NCI-H2227 treated with DMSO at 0.1 percent for 48 hours (cell line): ENCODE measurements around the gene MYO18B.
"Not testable (repeated sequence)": the region's sequence is repeated elsewhere in the genome, so short reads cannot be mapped to it uniquely, and the experiment has no call there.

Source experiments
- DNase-seq: peaks from one replicate; lab custom pipeline; 2025; lab: John Stamatoyannopoulos, UW

Gene MYO18B

GRCh38 chr22:25942115-25942855 is 200.3 kb downstream of the MYO18B start:
- no peak for DNase-seq

DNA sequence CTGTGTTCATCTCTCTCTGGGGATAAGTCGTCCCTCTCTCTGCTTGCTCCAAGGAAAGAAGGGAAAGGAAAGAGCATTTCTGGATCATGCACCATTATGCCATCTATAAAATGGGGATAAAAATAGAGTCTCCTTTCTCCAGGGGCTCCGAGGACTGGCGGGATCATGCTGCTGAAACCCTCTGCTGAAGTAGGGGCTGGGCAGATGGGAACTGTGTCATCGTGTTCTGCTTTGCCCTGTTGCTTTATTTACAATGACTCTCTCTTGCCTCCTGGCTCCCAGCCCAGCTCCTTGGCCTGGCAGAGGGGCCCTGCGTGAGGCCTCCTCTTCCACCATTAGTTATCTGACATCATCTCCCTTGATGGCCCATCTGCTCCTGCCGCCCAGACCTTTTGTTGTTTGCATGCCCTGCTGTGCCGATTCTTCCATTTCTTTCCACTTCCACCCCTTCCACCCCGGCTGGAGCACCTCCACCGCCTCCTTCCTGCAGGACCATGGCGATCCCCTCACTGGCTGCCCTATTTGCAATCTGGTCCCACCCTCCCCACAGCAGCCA is 200.9 kb downstream of the MYO18B start:
- DNase-seq = peak; percentile 75

GRCh38 chr22:25950111-25950510 is 208.1 kb downstream of the MYO18B start:
- DNase-seq = no peak

- DNase-seq = no peak
Measured at GRCh38 chr22:25953276-25953675, 211.3 kb downstream of the MYO18B start.

DNA sequence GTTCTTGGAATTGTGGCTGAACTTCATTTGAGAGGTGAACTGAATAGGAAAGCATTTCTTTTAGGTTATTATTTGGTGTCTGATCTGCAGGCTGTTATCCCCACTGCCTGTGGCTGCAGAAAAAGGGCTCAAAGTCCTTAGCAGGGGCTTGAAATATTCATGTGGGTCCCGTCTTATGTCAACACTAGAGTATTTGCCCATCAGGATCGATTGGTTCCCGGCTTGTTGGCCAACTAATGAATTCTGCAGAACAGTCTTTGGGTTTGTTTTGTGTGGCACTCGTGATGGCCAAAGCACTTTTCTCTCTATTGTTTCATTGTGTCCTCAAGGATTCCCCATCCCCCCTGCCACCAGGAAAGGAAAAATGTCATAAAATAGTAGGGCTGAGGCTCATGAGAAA is 211.9 kb downstream of the MYO18B start:
- no peak for DNase-seq

GRCh38 chr22:25955323-25955722 is 213.3 kb downstream of the MYO18B start:
- DNase-seq = no peak

- DNase-seq = no peak
Measured at GRCh38 chr22:25956801-25957200, 214.8 kb downstream of the MYO18B start.

DNA sequence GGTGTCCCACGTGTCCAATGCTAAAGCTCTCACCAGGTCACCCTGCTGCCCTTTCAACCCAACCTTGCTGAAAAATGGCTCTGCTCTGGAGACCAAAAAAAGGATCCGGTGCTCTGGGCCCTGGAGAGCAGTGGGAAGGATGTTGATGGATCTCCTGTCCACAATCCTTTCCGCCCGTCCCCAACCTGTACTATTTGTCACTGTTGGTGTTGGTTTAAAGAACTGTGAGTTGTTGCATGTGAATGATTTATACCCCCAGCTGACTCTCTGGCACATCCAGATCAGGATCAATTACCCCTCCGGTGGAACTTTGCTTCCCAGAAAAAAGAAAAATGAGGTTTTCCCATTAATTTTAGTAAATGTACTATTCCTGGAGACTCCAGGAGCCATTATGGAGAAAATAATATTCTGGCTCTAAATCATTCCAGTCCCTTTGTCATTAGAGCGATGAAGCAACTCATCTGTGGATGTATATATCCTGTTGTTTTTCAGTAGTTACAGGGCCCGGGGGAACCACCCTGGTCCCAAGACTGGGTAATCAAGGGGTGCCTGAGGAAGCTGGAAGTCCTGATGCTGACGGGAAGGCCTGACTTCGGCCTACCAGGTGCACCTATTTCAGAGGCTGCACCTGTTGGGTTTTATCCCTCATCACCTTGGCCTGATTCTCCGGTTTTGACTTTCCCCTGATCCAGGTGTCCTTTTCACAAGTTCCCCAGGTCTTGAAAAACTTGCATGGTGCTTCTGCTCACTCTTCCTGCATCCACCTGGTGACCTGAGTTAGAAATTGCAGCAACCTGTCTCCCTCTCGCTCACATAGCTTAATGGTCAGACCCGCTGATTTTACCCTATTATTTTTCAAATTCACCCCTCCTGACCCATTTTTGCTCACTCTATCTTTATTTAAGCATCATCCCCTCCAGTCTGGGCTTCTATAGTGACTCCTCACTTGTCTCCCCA is 218.1 kb downstream of the MYO18B start:
- DNase-seq = no peak

DNA sequence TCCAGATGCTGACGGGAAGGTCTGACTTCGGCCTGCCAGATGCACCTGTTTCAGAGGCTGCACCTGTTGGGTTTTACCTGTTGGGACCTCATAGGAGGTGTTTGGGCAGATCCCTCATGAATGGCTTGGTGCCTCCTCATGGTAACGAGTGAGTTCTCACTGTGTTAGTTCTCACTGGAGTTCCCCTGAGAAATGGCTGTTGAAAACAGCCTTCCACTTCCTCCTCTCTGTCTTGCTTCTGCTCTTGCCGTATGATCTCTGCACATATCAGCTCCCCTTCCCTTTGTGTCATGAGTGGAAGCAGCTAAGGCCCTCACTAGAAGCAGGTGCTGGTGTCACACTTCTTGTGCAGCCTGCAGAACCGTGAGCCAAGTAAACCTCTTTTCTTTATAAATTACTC is 219.7 kb downstream of the MYO18B start:
- DNase-seq = no peak

- DNase-seq = no peak
Measured at GRCh38 chr22:25962711-25963110, 220.7 kb downstream of the MYO18B start.

DNA sequence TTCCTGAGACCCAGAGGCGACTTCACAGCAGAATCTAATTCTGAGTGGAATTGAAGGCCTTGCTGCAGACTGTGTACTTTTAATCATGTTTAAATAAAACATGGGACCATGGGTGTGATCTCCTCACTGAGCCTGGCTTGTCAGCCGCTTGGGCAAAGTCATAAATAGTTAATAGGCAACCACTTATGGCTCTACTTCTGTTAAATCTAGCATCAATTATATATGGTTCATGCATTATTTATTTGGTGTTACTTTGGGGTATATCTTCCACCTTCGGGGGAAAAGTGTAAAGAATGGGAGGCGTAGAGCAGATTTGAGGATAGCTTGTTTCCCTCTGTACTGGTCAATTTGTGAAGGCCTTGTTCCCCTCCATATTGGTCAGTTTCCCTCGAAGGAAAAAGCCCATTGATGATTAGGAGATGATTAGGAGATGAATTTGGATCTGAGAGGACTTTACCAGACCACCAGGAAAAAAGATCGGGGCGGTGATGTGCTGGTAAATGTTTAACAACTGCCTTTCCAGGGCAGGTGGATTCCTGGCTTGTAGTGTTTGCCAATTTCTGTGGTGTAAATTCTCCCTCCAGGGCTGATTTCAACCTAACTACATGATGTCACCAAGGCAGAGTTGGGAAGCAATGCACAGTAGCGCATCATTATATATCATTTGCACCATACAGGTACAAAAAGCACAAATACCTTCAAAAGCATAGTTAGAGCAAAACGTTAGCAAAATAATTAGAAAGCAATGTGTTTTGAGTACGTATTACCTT is 223.2 kb downstream of the MYO18B start:
- DNase-seq = no peak

DNA sequence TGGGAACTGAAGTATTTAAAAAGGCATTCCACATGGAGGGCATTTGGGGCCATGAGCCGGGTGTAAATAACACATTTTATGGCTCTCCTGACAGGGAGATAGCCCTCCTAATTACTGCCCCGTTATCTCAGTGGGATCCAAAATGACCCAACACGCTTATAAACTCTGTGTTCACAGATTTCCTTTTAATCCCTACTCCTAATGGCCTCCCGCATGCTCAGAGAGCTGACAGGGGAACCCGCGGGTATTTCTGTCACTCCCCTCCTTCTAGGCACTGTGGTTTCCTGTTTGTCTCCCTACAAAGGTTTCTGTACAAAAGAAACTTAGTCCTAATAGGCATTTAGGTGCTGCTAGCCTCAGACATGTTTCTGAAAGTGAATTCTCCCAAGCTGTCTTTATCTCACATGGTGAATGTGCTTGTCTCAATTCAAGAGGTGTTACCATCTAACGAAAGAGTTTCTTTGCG is 224.5 kb downstream of the MYO18B start:
- DNase-seq = peak; percentile 75

- DNase-seq = no peak
Measured at GRCh38 chr22:25969286-25969685, 227.3 kb downstream of the MYO18B start.

- no peak for DNase-seq
Measured at GRCh38 chr22:25969901-25970300, 227.9 kb downstream of the MYO18B start.

GRCh38 chr22:25970374-25970911 is 228.5 kb downstream of the MYO18B start:
- DNase-seq = peak; percentile 70

GRCh38 chr22:25970999-25971811 is 229.2 kb downstream of the MYO18B start:
- no peak for DNase-seq

DNA sequence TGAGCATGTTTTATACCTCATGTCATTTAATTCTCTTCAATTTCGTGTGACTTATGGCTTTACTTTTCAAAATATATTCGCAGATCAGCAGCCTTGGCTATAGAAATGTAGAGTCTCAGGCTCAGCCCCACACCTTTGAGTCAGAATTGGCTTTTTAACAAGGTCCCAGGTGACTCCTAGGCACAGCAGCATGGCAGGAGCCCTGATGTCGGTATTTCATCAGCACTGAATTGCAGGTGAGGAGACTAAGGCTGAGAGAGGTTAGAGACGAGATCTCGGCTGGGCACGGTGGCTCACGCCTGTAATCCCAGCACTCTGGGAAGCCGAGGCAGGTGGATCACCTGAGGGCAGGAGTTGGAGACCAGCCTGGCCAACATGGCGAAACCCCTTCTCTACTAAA is 230.4 kb downstream of the MYO18B start:
- DNase-seq = no peak

- DNase-seq = no peak
Measured at GRCh38 chr22:25976356-25976755, 234.4 kb downstream of the MYO18B start.

GRCh38 chr22:25979968-25980367 is 238.0 kb downstream of the MYO18B start:
- DNase-seq = no peak

DNA sequence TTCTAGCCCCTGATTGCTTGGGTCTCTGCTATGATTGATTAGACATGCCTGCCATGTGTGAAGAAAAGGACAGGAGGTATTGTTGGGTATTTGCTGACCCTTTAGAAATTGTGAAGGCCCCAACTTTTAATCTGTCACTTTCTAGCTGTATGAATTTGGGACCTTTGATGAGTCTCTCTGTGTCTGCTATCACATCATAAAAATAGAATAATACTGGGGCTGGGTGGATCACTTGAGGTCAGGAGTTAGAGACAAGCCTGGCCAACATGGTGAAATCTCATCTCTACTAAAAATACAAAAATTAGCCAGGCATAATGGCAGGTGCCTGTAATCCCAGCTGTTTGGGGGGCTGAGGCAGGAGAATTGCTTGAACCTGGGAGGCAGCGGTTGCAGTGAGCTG is 242.9 kb downstream of the MYO18B start:
- not testable (repeated sequence) for DNase-seq

GRCh38 chr22:25987948-25988347 is 246.0 kb downstream of the MYO18B start:
- no peak for DNase-seq
